HG02840 (cell line): ENCODE data around the gene SETD7.

Experiments
- ATAC-seq: cut with Tn5 transposase; IDR thresholded peaks from one replicate; pipeline ENCODE4 v1.9.1; 2021; ENCODE audit warnings: mild to moderate bottlenecking, moderate library complexity, moderate number of reproducible peaks; ENCODE audit not compliant: unreplicated experiment, low FRiP score

Gene SETD7

GRCh38 chr4:139575072-139575471 is 19.1 kb upstream of the SETD7 start:
- ATAC-seq, result no peak

GRCh38 chr4:139574641-139575040 is 18.6 kb upstream of the SETD7 start:
- ATAC-seq, result no peak

DNA sequence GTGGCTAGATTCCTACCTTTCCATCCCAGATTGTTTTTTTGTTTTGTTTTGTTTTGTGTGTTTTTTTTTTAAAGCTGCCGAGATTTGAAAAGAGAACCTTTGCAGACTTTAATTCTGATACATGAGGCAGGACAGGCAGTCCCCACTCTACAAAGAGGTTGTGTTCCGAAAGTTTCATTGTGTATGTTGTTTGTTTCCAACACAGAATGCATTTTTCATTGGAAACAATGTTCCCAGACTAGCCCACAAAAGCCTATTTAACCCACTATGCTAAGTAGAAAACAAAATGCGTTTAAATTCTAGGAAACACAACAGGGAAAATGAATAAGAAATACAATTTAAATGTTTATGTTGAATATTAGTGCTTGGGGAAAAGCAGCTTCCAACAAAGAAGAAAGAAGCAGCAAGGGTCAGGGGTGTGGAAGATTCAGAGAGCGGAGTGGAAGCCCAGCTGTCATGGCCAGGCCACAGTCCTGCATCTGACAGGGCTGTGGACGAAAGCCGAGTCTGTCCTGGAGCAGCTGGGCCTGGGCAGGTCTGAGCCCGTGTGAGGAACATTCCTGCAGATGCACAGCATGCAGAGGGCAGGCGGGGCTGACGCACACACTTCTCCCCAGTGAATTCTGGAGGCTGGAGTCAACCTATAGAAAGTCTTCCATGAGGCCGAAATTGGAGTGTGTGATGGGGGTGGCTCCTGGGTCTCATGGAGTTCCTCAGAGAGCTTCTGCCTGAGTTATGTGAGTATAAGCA is 12.4 kb upstream of the SETD7 start:
- ATAC-seq, result no peak

DNA sequence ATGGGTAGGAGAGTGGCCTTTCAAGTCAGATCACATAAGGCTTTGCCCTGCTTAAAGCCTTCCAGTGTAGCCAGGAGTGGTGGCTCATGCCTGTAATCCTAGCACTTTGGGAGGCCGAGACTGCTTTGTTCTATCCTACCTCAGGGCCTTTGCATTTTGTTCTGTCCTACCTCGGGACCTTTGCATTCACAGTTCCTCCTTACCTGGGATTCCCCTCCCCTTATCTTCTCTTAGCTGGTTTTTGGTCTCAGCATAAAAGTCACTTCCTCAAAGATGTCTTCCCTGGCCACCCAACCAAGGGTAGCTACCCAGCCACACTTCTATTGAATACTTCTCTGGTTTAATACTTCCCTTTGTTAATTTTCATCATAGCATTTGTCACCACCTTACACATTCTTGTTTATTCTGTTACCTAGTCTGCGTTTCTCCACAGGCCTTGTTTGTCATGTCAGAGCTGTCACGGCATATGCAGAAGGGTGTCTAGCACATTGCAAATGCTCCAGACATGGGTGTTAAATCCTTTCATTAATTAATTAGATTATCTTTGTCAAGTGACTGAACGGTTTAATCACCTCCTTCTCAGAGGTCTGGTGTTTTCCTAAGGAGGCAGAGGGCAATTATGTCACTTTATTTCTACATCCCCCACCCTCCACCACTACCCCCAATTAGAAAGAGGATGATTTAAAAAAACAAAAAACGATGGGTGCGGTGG is 11.3 kb upstream of the SETD7 start:
- no peak for ATAC-seq

DNA sequence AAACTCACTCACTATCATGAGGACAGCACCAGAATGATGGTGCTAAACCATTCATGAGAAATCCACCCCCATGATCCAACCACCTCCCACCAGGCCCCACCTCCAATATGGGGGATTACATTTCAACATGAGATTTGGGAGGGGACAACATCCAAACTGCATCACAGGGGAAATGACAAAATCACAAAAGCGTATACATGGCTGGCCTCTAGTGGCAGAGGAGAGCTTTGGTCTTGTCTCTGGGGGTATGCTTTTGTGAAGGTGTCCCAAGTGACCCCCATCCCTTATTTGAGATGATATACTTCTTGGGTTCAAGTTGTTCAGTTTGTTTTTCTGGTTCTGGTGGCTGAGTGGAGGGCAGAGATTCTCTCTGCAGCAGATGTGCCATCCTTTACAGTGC is 8.5 kb upstream of the SETD7 start:
- no peak for ATAC-seq

GRCh38 chr4:139563515-139563914 is 7.5 kb upstream of the SETD7 start:
- ATAC-seq, result no peak

GRCh38 chr4:139562839-139563238 is 6.8 kb upstream of the SETD7 start:
- no peak for ATAC-seq

DNA sequence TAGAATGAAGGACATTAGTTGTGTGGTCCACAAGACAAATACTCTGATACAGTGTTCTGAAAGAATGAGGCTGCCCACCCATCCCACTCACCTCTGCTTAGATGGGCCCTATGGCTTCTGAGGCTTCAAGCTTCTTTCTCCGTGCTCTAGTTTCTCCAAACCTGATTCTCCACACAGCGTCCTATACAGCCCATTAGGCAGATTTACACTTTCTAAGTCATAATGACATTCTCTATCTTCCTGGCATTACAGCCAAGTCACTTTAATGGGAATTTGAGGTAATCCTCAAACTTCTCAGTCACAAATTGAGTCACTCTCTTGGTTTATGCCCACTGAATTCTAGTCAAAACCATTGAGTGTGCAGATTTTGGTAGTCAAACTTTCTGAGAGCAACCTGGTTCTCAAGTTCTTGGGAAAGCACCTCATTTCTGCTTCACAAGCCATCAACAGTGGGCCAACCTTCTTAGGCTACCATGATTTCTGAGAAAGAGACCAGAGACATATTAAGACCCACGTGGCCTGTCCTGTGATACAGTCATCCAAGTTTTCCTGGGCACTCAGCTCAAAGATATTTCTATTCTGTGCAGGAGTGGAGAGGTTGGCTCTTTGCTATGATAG is 6.2 kb upstream of the SETD7 start:
- no peak for ATAC-seq

DNA sequence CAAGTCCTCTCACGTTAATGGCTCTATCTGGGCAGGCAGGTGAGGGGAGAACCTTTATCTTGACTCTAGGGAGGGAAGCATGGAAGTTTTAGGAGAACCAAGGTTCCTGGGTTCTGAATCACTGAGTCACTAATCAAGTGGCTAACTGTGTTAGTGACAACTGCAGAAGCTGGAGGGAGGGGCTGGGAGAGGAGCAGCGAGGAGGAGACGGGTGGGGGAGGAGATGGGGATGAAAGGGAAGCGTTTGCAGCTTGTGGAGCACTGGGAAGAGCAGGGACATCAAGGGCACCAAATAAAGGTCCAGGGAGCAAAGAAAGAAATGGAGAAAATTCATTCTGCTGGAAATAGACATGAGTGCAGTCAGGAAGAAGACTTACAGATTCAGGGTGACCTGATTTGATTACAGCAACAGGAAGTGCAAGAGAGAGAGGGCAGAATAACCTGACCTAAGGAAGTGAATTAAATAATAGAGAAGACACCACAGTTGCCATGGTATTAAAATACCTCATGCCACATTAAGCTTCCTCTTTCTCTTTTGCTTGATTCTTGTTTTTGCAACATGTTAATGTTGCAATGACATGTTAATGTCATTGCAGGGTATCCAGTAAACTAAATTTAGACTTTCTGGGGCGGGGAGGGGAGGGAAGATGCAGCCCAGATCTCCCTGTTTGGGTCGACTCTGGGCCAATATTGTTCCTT is 4.5 kb upstream of the SETD7 start:
- ATAC-seq, result no peak

DNA sequence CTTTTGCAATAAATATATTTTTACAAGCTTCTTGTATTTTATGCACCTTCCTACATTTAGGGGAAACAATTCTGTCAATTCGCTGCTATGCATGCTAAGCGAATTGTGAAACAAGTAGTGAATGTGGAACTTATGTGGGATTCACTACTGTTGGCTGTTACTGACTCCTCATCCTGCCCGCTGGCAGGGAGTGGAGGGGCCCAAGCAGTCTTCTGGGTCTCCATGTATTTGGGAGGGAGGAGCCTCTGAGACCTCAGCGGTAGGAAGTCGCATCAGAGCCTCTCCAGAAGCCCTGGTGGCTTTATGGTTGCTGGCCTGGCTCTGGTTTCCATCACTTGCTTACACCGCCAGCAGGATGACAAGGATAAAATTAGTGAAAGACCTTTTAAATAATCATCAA is 3.7 kb upstream of the SETD7 start:
- ATAC-seq, result no peak

DNA sequence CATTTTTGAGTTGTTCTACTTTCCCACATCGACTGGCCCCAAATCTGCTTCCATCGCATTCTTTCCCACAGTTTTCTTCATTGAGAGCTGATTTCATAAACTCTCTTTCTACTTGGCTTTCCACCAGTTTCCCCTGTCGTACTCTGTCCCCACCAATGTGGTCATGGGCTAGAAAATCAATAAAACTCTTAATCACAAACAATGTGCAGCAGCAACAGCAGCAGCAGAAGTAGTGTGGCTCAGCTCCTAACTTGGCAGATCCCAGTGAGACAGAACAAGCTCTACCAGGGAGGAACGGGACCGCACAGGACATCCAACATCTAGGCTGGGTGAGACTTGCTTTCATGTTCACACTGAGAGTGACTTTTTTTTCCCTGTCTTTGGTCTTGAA is 3.1 kb upstream of the SETD7 start:
- ATAC-seq, result no peak

DNA sequence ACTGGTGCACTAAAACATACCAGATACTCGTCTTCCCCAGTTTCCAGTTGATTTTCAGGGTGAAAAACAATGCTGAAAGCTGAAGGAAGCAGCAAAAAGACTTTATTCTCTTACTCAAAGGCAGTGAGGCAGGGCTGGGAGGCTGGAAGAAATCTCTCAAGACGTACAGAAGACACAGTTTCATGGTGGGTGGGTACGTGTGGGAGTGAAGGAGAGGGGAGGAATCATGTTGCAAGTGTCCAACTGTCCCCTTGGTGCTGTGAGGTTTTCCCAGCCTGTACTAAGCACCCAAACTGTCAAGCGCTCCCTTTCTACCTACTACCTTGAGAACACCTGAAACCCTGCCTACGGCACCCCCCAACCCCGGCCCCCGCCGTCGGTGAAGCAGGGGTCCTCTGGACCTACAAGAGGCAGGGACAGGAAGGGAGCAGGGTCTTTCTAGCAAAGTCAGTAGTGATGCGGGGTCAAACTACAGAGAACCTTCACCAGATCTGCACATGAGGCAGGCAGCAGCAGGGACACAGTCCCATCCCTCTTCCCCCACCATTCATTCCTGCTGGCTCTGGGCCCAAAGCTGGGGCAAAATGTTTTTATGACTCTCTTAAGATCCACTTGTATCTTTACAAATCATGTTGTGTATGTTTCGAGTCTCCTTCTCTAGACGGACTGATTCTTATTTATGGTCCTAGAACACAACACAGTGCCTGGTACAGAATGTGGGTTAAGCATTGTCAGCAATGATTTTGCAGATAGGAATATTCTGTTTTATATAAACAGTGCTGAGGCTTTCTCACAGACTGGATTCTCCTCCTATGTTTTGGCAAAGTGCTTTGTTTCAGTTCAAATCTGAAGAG is 2.4 kb upstream of the SETD7 start:
- ATAC-seq, result no peak

DNA sequence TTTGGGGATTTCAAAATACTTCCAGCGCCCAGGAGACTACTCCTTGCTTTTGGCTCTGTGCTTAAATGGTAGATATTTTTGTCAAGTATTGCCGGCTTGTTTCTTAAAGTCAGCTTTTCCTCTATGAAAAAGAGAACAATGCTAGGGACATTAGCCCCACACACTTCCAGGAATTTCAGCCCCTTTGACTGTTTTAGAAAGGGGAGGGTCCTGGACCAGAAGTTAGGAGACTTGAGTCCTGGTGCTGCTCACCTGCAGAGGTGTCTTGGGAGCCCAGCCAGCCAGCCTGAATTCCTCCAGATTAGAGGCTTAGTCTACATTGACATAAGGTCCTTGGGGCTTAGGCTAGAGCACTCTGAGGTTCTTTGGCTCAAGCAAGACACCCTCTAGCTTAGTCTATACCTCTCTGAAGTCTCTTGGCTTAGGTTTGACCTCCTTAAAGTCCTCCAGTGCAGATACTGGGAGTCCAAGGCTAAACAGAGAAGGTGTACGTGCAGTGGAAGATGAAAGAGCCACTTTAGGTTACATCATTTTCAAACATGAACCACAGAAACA is 1.6 kb upstream of the SETD7 start:
- ATAC-seq, result no peak

DNA sequence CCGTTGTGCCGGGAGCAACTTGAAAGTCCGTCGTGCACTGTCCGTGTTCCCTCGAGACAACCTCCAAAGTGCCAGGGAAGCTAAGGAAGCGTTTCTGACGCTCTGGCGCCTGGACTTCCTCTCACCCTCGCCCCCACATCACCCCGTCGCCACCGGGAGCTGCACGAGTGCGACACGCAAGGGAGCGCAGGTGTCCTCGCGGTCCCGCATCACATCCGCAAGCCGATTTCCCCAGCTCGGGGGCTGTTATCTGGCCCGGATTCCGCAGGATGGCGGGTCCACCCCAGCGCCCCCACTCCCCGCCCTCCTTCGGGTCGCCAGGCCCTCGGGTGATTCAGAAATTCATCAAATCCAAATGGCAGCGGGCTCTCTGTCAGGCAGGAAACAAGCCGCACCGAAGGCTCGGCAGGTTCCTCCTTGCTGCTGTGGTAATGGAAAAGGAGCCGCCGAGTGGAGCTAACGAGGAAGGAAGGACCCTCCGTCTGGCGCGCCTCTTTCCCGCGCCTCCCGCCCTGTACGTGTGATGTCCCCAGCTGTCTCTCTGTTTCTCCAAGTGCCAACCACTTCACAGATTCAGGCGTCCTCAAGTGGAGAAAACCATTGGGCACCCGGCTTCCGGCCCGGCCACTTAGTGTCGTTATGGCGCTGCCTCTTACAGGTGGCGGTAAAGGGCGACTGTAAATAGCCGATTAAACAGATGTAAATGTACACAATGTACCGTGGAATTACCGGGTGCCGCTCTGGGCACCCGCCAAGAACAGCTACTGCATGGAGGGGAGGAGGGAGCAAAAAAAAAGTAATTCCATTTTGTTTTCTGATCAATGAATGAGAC is 921 bp upstream of the SETD7 start:
- no peak for ATAC-seq

DNA sequence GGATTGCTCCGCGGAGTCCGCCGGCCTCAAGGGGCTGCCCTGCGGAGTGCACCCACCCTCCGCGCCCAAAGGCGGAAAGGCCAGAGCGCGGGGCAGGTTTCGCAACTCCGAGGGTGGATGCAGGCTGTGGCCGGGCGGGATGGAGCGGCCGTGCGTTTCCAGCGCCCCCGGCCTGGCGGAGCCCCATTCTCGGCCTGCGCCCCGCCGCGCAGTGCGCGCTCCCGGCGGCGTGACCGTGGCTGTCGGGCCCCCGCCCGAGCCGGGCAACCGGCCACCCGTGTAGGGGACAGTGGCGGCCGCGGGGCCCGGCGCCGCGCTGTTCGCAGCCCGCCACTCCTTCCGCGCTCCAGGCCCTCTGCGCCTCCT is 331 bp downstream of the SETD7 start:
- no peak for ATAC-seq

- no peak for ATAC-seq
Measured at GRCh38 chr4:139554893-139555704, 920 bp downstream of the SETD7 start.

DNA sequence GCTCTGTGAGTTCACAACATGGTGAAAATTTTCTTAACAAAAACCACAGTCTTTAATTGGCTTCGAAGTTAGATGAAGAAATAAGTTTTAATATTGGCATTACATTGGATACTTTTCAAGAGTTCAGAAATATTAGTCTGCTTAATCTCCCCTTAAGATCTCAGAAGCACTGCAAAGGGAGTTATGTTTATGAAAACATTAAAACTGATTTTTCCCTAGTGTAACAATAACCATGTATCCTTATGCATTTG is 1.5 kb downstream of the SETD7 start:
- ATAC-seq, result no peak

GRCh38 chr4:139553751-139554641 is 2.0 kb downstream of the SETD7 start:
- ATAC-seq, result no peak
